Mucosa of stomach (tissue), 1 donor: ENCODE results near the gene GORAB.

Experiments
- H3K27me3 ChIP-seq: one replicate; pipeline ENCODE4 v1.7.0; 2013; ENCODE audit warnings: mild to moderate bottlenecking, low read length; ENCODE audit not compliant: control insufficient read depth, insufficient read depth
- H3K36me3 ChIP-seq: one replicate; pipeline ENCODE4 v1.7.0; 2013; ENCODE audit warnings: low read length; ENCODE audit not compliant: control insufficient read depth, insufficient read depth
- H3K4me1 ChIP-seq: one replicate; pipeline ENCODE4 v1.7.0; 2013; ENCODE audit warnings: mild to moderate bottlenecking, low read length; ENCODE audit not compliant: control insufficient read depth, insufficient read depth
- H3K4me3 ChIP-seq: one replicate; pipeline ENCODE4 v1.7.0; 2013; ENCODE audit warnings: low read length
- H3K9ac ChIP-seq: one replicate; pipeline ENCODE4 v1.7.0; 2013; ENCODE audit warnings: mild to moderate bottlenecking, low read length, moderate library complexity
- H3K9me3 ChIP-seq: one replicate; pipeline ENCODE4 v1.7.0; 2013; ENCODE audit warnings: mild to moderate bottlenecking, low read length, moderate library complexity; ENCODE audit not compliant: control insufficient read depth
- donor health status: Pancreatic carcinoma.

GORAB gene

DNA sequence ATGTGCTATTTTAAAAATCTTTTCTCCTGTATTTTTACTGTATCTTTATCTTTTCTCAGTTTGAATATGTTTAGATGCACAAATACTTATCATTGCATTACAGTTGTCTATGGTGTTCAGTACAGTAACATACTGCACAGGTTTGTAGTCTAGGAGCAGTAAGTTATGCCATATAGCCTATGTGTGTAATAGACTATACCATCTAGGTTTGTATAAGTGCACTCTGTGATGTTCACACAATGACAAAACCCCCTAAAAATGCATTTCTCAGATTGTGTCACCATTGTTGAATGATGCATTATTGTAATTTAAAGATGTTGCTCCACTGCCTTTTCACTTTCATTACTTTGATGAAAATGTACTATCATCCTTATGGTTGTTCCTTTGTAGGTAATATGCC lies 67.1 kb downstream of the GORAB start:
- Histone ChIP-seq H3K4me3 (no peak overlapping the region), H3K9me3 (no peaks in the 10 kb centered on the region), H3K9ac (no peak overlapping the region), H3K27me3 (no peaks in the 10 kb centered on the region), H3K4me1 (no peaks in the 10 kb centered on the region), H3K36me3 (no peaks in the 10 kb centered on the region)

DNA sequence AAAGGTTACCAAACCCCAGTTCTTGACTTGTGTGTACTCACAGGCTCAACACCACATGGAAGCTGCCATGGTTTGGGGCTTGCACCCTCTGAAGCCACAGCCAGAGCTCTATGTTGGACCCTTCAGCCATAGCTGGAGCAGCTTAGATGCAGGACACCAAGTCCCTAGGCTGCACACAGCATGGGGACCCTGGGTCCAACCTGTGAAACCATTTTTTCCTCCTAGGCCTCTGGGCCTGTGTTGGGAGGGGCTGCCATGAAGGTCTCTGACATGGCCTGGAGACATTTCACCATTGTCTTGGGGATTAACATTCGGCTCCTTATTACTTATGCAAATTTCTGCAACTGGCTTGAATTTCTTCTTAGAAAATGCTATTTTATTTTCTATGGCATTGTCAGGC lies 69.9 kb downstream of the GORAB start:
- Histone ChIP-seq H3K9ac (no peak overlapping the region), H3K4me3 (no peak overlapping the region), H3K4me1 (no peaks in the 10 kb centered on the region), H3K27me3 (no peaks in the 10 kb centered on the region), H3K9me3 (no peaks in the 10 kb centered on the region), H3K36me3 (no peaks in the 10 kb centered on the region)
